Glutamatergic neuron (in vitro differentiated cells): ENCODE results near the gene MARK4. TPM values are rescaled to one million over a fixed set of nuclear protein-coding genes. Genes with fewer than 3 reads are reported as not detected.

Experiments
- DNase-seq: peaks from one replicate; pipeline ENCODE4 v3.0.0; 2022
- H3K27ac Mint-ChIP-seq: one replicate; pipeline ENCODE4 v1.8.0; 2020; ENCODE audit warnings: mild to moderate bottlenecking, mixed read lengths, inconsistent platforms; ENCODE audit not compliant: unreplicated experiment
- H3K27me3 Mint-ChIP-seq: one replicate; pipeline ENCODE4 v1.8.0; 2020; ENCODE audit warnings: mild to moderate bottlenecking, moderate library complexity, mixed read lengths, inconsistent platforms; ENCODE audit not compliant: unreplicated experiment
- H3K36me3 Mint-ChIP-seq: one replicate; pipeline ENCODE4 v1.8.0; 2020; ENCODE audit warnings: mild to moderate bottlenecking, mixed read lengths, inconsistent platforms; ENCODE audit not compliant: unreplicated experiment
- H3K4me1 Mint-ChIP-seq: one replicate; pipeline ENCODE4 v1.8.0; 2020; ENCODE audit warnings: mild to moderate bottlenecking, low read depth, mixed read lengths, inconsistent platforms; ENCODE audit not compliant: unreplicated experiment
- H3K4me3 Mint-ChIP-seq: one replicate; pipeline ENCODE4 v1.8.0; 2020; ENCODE audit warnings: mild to moderate bottlenecking, mixed read lengths, inconsistent platforms; ENCODE audit not compliant: unreplicated experiment
- H3K9me3 Mint-ChIP-seq: one replicate; pipeline ENCODE4 v1.8.0; 2020; ENCODE audit warnings: mild to moderate bottlenecking, moderate library complexity, mixed read lengths, inconsistent platforms; ENCODE audit not compliant: unreplicated experiment
- total RNA-seq: library from RNA; stranded (reverse); fragmentation: NEBNext Ultra II Directional; extraction: Animal tissue kit (Norgen Biotek cat#: 25700); gene quantifications from one replicate; pipeline ENCODE4 v1.2.1, GENCODE V29; 2021; ENCODE audit not compliant: unreplicated experiment
- TF ChIP-seq, protein P1 (sequence below): fragments of 200-600 bp; sonication (generic); IDR thresholded peaks from one replicate; pipeline ENCODE4 v1.5.0; 2021; ENCODE audit not compliant: partially characterized antibody, unreplicated experiment

MARK4 gene
- total RNA-seq, 1 donor from 2014 or later = 110 TPM

DNA sequence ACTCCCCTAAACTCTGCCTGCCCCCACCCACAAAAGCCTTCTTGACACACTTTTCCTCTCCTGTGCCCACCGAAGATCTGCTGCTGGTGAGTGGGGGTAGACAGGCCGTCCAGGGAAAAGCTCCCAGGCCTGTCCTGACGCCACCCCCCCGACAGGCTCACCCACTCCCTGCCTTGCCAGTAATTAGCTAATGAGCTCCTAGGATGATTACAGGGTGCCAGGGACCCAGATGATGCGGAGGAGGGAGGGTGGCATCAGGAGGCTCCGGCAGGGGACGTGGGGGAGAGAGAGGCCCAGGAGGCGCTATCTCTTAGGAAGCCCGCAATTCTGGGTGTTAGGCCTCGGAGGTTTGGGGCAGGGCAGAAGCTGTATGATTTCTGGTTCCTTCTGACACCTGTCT is 27.0 kb downstream of the MARK4 start:
- TF ChIP-seq, protein P1, sequence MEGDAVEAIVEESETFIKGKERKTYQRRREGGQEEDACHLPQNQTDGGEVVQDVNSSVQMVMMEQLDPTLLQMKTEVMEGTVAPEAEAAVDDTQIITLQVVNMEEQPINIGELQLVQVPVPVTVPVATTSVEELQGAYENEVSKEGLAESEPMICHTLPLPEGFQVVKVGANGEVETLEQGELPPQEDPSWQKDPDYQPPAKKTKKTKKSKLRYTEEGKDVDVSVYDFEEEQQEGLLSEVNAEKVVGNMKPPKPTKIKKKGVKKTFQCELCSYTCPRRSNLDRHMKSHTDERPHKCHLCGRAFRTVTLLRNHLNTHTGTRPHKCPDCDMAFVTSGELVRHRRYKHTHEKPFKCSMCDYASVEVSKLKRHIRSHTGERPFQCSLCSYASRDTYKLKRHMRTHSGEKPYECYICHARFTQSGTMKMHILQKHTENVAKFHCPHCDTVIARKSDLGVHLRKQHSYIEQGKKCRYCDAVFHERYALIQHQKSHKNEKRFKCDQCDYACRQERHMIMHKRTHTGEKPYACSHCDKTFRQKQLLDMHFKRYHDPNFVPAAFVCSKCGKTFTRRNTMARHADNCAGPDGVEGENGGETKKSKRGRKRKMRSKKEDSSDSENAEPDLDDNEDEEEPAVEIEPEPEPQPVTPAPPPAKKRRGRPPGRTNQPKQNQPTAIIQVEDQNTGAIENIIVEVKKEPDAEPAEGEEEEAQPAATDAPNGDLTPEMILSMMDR = no peak
- DNase-seq = no peak
- H3K27ac Mint-ChIP-seq = no peak overlapping the region
- H3K27me3 Mint-ChIP-seq = peaks cover 14% of the 10 kb centered on the region
- peaks cover 14% of the 10 kb centered on the region for H3K4me1 Mint-ChIP-seq
- H3K4me3 Mint-ChIP-seq = no peak overlapping the region
- H3K9me3 Mint-ChIP-seq = peaks cover 13% of the 10 kb centered on the region
- peaks cover 3% of the 10 kb centered on the region for H3K36me3 Mint-ChIP-seq

DNA sequence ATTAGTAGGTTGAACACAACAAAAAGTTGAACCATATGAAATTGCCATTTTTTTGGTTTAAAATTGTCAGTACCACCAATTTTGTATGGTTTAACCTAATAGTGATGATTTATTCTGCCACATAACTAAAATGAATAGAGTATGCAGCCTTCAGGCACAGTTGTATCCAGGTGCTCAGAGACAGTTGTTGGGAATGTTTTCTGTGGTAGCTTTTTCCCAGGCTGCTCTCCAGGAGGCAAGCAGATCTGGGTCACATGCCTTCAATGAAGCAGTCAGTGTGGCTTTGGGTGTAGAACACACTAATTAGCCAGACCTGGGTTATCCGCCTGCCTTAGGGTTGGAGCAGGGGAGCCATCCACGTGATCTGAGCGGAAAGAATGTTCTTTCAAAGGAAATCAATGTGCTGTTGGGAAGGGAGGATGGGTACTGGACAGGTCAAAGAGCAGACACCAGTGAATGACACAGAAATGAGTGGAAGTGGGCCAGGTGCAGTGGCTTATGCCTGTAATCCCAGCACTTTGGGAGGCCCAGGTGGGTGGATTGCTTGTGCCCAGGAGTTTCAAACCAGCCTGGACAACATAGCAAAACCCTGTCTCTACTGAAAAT is 28.6 kb downstream of the MARK4 start:
- H3K4me1 Mint-ChIP-seq = peaks cover 7% of the 10 kb centered on the region
- peaks cover 20% of the 10 kb centered on the region for H3K9me3 Mint-ChIP-seq
- peaks cover 13% of the 10 kb centered on the region for H3K27me3 Mint-ChIP-seq
- H3K36me3 Mint-ChIP-seq = peaks cover 12% of the 10 kb centered on the region
- H3K4me3 Mint-ChIP-seq = no peak overlapping the region
- H3K27ac Mint-ChIP-seq = peak overlapping the region; percentile 68
- TF ChIP-seq, protein P1 = no peak
- DNase-seq = no peak

DNA sequence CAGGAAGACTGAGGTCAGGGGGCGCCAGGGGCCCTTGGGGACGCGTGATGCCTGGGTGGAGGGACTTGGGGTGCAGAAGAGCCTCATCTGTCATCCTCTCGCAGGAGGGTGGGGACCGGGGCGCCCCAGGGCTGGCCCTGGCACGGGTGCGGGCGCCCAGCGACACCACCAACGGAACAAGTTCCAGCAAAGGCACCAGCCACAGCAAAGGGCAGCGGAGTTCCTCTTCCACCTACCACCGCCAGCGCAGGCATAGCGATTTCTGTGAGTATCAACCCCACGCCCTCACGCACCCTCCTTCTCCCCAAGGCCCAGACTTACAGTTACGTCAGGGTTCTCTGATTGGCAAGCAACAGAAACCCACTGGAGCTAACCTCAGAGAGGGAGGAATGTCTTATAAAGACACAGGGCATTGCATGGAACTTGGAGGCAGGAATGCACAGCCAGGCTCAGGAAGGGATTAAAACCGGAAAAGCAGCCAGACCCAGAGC is 29.4 kb downstream of the MARK4 start:
- no peak for DNase-seq
- TF ChIP-seq, protein P1 = no peak
- H3K4me1 Mint-ChIP-seq = peaks cover 5% of the 10 kb centered on the region
- H3K36me3 Mint-ChIP-seq = peaks cover 12% of the 10 kb centered on the region
- peaks cover 7% of the 10 kb centered on the region for H3K27me3 Mint-ChIP-seq
- H3K9me3 Mint-ChIP-seq = peaks cover 12% of the 10 kb centered on the region
- no peak overlapping the region for H3K27ac Mint-ChIP-seq
- no peak overlapping the region for H3K4me3 Mint-ChIP-seq

DNA sequence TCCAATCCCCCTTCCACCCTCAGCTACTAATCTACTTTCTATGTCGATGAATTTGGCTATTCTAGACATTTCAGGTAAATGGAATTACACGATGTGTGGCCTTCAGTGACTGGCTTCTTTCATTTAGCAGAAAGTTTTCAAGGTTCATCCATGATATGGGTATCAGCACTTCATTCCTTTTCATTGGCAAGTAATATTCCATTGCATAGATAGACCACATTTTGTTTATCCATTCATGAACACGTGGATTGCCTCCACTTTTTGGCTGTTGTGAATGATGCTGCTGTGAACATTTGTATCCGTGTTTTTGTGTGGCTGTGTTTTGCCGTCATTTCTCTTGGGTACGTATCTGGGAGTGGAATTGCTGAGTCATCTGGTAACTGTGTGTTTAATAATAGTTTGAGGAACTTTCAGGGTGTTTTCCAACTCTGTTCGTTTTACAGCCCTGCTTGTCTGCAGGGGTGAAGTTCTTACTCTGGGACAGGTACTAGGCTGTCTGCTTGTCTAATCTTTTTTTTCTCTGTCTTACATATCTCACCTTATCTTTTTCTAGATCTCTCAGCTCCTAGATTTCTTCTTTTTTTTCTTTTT is 32.5 kb downstream of the MARK4 start:
- Mint-ChIP-seq H3K9me3 (peaks cover 6% of the 10 kb centered on the region), H3K36me3 (peaks cover 12% of the 10 kb centered on the region), H3K27me3 (peaks cover 2% of the 10 kb centered on the region), H3K27ac (no peak overlapping the region), H3K4me1 (no peaks in the 10 kb centered on the region), H3K4me3 (no peak overlapping the region)
- TF ChIP-seq, protein P1 = no peak
- DNase-seq = no peak

DNA sequence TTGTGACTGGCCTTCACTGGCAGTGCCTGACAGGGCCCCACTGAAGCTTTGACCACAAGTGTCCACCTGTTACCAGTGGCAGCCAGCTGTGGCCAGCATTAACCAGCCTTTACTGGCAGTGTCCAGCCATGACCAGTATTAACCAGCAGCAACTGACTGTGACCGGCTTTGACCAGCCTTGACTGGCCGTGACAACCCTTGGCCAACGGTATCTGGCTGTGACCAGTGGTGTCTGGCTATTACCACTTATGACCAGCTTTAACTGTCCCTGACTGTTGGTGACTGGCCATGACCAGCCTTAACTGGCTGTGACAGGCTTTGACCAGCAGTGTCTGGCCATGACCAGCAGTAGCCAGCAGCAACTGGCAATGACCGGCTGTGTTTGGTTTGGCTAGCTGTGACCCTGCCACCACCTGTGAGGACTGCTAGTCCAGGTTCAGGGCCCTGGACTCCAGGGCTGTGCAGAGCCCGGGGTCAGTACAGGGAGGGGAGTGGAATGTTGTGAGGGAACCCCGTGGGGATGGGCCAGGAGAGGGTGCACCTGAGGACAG is 39.4 kb downstream of the MARK4 start:
- Mint-ChIP-seq H3K27ac (no peak overlapping the region), H3K4me1 (peaks cover 3% of the 10 kb centered on the region), H3K27me3 (peaks cover 6% of the 10 kb centered on the region), H3K9me3 (peaks cover 1% of the 10 kb centered on the region), H3K4me3 (no peak overlapping the region), H3K36me3 (peaks cover 17% of the 10 kb centered on the region)
- DNase-seq = no peak
- TF ChIP-seq, protein P1 = no peak
